PC-9 (cell line): ENCODE results near the gene EMP2.

ENCODE experiments used
- EZH2 ChIP-seq: fragments of 200-600 bp; sonication (generic); IDR thresholded peaks from 2 replicates; pipeline ENCODE4 v1.8.0; 2017; ENCODE audit warnings: antibody characterized with exemption, low read depth
- TF ChIP-seq, protein P1 (sequence below): fragments of 200-600 bp; sonication (generic); conservative IDR thresholded peaks from 2 replicates; pipeline ENCODE4 v1.6.1; 2017; ENCODE audit warnings: mixed run types, antibody characterized with exemption, mild to moderate bottlenecking, moderate library complexity

DNA sequence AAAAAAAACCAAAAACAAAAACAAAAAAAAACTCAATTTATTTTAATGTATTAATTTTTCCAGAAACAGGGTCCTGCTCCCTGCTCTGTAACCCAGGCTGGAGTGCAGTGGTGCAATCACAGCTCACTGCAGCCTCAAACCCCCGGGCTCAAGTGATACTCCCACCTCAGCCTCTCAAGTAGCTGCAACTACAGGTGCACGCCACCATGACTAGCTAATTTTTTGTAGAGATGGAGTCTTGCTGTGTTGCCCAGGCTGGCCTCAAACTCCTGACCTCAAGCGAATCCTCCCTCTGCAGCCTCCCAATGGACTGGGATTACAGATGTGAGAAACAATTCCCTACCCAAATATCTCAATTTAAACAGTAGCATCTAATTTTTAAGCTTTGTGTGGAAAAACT lies 25.2 kb upstream of the EMP2 start:
- TF ChIP-seq EZH2, result no peak
- TF ChIP-seq, protein P1, sequence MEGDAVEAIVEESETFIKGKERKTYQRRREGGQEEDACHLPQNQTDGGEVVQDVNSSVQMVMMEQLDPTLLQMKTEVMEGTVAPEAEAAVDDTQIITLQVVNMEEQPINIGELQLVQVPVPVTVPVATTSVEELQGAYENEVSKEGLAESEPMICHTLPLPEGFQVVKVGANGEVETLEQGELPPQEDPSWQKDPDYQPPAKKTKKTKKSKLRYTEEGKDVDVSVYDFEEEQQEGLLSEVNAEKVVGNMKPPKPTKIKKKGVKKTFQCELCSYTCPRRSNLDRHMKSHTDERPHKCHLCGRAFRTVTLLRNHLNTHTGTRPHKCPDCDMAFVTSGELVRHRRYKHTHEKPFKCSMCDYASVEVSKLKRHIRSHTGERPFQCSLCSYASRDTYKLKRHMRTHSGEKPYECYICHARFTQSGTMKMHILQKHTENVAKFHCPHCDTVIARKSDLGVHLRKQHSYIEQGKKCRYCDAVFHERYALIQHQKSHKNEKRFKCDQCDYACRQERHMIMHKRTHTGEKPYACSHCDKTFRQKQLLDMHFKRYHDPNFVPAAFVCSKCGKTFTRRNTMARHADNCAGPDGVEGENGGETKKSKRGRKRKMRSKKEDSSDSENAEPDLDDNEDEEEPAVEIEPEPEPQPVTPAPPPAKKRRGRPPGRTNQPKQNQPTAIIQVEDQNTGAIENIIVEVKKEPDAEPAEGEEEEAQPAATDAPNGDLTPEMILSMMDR, result no peak
